Neural crest cell (in vitro differentiated cells): ENCODE results near the gene MAP3K20. TPM values are rescaled to one million over a fixed set of nuclear protein-coding genes. Genes with fewer than 3 reads are reported as not detected.

ENCODE experiments used
- DNase-seq: peaks from one replicate; pipeline ENCODE4 v3.0.0; 2021; ENCODE audit warnings: low read depth, mixed read lengths, low spot score
- H3K27ac Mint-ChIP-seq: one replicate; pipeline ENCODE4 v1.8.0; 2021; ENCODE audit warnings: mild to moderate bottlenecking, mixed read lengths; ENCODE audit not compliant: unreplicated experiment
- H3K27me3 Mint-ChIP-seq: 2 replicates; pipeline ENCODE4 v1.8.0; 2021; ENCODE audit warnings: low read depth, mild to moderate bottlenecking, mixed read lengths
- H3K36me3 Mint-ChIP-seq: 2 replicates; pipeline ENCODE4 v1.8.0; 2021; ENCODE audit warnings: low read depth, mild to moderate bottlenecking, mixed read lengths
- H3K4me1 Mint-ChIP-seq: 2 replicates; pipeline ENCODE4 v1.8.0; 2021; ENCODE audit warnings: mixed read lengths
- H3K4me3 Mint-ChIP-seq: one replicate; pipeline ENCODE4 v1.8.0; 2021; ENCODE audit warnings: mild to moderate bottlenecking, mixed read lengths
- H3K9me3 Mint-ChIP-seq: 2 replicates; pipeline ENCODE4 v1.8.0; 2021; ENCODE audit warnings: mixed read lengths
- total RNA-seq: library from RNA; stranded (reverse); gene quantifications from 2 replicates; pipeline ENCODE4 v1.2.1, GENCODE V29; 2021
- TF ChIP-seq, protein P1 (sequence below): fragments of 200-600 bp; sonication (generic); conservative IDR thresholded peaks from 2 replicates; pipeline ENCODE4 v1.5.0; 2021; ENCODE audit warnings: antibody characterized with exemption, mild to moderate bottlenecking

Gene MAP3K20
- total RNA-seq, 1 donor from 2014 or later: 27.6 TPM

DNA sequence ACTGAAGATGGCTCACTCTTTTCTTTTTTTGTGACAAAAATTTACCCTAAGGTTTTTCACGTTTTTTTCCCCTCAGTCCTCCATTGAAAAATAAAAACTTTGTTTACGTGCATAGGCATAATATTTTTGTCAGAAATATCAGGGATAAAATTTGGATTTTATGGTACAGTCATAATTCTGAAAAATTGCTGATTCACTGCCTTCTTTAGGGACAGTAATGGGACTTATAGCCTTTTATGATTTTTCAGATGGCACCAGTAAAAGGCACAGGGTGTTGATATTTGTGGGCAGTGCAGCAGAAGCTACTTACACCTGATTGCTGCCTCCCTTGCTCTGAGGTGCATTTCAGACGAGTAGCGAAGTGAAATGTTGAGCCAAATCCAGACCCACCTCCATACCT is 139.7 kb downstream of the MAP3K20 start:
- Mint-ChIP-seq H3K36me3 (peaks cover 2% of the 10 kb centered on the region), H3K27ac (peak overlapping the region; percentile 80), H3K27me3 (no peaks in the 10 kb centered on the region), H3K4me1 (peaks cover 33% of the 10 kb centered on the region), H3K4me3 (no peak overlapping the region), H3K9me3 (no peaks in the 10 kb centered on the region)
- no peak for DNase-seq
- TF ChIP-seq, protein P1, sequence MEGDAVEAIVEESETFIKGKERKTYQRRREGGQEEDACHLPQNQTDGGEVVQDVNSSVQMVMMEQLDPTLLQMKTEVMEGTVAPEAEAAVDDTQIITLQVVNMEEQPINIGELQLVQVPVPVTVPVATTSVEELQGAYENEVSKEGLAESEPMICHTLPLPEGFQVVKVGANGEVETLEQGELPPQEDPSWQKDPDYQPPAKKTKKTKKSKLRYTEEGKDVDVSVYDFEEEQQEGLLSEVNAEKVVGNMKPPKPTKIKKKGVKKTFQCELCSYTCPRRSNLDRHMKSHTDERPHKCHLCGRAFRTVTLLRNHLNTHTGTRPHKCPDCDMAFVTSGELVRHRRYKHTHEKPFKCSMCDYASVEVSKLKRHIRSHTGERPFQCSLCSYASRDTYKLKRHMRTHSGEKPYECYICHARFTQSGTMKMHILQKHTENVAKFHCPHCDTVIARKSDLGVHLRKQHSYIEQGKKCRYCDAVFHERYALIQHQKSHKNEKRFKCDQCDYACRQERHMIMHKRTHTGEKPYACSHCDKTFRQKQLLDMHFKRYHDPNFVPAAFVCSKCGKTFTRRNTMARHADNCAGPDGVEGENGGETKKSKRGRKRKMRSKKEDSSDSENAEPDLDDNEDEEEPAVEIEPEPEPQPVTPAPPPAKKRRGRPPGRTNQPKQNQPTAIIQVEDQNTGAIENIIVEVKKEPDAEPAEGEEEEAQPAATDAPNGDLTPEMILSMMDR: no peak

DNA sequence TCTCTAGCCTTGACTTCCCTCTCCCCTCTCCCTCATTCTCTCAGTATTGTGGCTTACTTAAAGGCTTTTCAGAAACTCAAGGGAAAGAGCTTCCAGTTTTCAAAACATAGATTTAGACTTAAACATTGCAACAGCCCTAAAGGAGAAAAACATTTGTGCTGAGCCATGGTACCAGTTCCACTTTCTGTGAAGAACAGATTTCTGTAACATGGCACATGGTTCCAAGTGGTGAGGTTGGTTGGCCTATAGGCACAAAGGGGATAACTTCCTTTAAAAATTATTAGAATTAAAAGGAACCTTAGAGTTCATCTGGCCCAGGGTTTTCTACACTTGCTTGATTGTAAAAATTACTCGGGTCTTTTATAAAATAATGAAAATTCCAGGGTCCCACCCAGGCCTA is 140.4 kb downstream of the MAP3K20 start:
- Mint-ChIP-seq H3K4me1 (peaks cover 31% of the 10 kb centered on the region), H3K36me3 (peaks cover 4% of the 10 kb centered on the region), H3K4me3 (no peak overlapping the region), H3K9me3 (no peaks in the 10 kb centered on the region), H3K27ac (no peak overlapping the region), H3K27me3 (no peaks in the 10 kb centered on the region)
- no peak for DNase-seq
- TF ChIP-seq, protein P1: no peak

GRCh38 chr2:173216668-173217067 is 141.0 kb downstream of the MAP3K20 start:
- H3K27me3 Mint-ChIP-seq: no peaks in the 10 kb centered on the region
- H3K4me3 Mint-ChIP-seq: peak overlapping the region; percentile 33
- DNase-seq: no peak
- TF ChIP-seq, protein P1: no peak
- no peak overlapping the region for H3K27ac Mint-ChIP-seq
- H3K9me3 Mint-ChIP-seq: no peaks in the 10 kb centered on the region
- peaks cover 6% of the 10 kb centered on the region for H3K36me3 Mint-ChIP-seq
- H3K4me1 Mint-ChIP-seq: peaks cover 35% of the 10 kb centered on the region

DNA sequence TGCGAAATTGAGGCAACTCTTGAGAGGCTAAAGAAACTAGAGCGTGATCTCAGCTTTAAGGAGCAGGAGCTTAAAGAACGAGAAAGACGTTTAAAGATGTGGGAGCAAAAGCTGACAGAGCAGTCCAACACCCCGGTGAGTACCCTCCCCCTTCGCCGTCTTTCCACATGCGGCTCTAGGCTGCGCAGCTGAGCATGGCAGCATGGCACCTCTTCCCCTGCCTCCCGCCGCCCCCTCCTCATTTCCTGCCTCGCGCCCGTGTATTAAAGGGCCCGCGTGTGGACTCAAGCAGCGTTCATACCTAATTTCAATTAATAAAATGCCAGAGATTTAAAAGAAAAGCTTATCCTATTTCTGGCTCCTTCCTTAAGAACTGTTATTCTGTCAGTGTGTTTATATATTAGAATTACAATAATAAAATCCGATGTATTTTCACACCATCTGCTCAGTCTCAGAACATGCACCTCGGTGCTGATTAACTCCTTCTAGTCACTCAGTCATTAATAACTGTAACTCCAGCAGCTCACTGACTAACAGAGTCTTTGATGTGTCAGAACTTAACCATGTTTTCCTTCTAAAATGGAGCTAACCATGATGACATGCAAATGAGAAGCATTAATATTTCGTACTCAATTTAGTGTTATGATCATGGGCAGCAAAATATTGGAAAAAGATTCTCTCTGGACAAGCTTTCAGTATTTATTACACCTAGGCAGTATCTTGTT is 141.6 kb downstream of the MAP3K20 start:
- Mint-ChIP-seq H3K27ac (no peak overlapping the region), H3K4me3 (peak overlapping the region; percentile 33), H3K36me3 (peaks cover 6% of the 10 kb centered on the region), H3K9me3 (no peaks in the 10 kb centered on the region), H3K27me3 (no peaks in the 10 kb centered on the region), H3K4me1 (peaks cover 35% of the 10 kb centered on the region)
- TF ChIP-seq, protein P1: no peak
- no peak for DNase-seq

- Mint-ChIP-seq H3K4me1 (peaks cover 35% of the 10 kb centered on the region), H3K4me3 (peak overlapping the region; percentile 45), H3K9me3 (no peaks in the 10 kb centered on the region), H3K27me3 (no peaks in the 10 kb centered on the region), H3K36me3 (peaks cover 6% of the 10 kb centered on the region), H3K27ac (peak overlapping the region; percentile 98)
- TF ChIP-seq, protein P1: no peak
- DNase-seq: peak; percentile 19
These were observed 142.8 kb downstream of the MAP3K20 start for GRCh38 chr2:173218326-173219056.
